Ovary (tissue), 3 donors: Measurements from ENCODE around the gene HMMR.

Experiments used
- CTCF ChIP-seq, 3 donors: fragments of 450-650 bp in 2 of 3; fragments of 200-600 bp in 1 of 3; IDR thresholded peaks; one replicate each; pipeline versions ENCODE4 v1.5.1 to v1.8.0; 2016 to 2022; ENCODE audit warnings: antibody characterized with exemption in 3 of 3, mild to moderate bottlenecking in 1 of 3
- EP300 ChIP-seq: sonication (generic); formaldehyde crosslinking; IDR thresholded peaks from one replicate; pipeline ENCODE4 v1.6.1; 2017; ENCODE audit warnings: antibody characterized with exemption
- POLR2A ChIP-seq: fragments of 450-650 bp; IDR thresholded peaks from one replicate; pipeline ENCODE4 v1.6.1; 2017; ENCODE audit warnings: antibody characterized with exemption, mild to moderate bottlenecking, moderate library complexity
- donor health status: DM: no; HTN: no; CAD: no.

GRCh38 chr5:163496286-163496685 lies 35.9 kb downstream of the HMMR start:
- no peak for TF ChIP-seq CTCF (IDR thresholded peaks at IDR 0.05)
- no peak for TF ChIP-seq POLR2A
- no peak for TF ChIP-seq EP300
